Tibial nerve (tissue), 4 donors: ENCODE results near the gene MRO.

ENCODE experiments used
- EP300 ChIP-seq, 2 donors: sonication (generic); formaldehyde crosslinking; IDR thresholded peaks; one replicate each; pipeline ENCODE4 v1.6.1; 2017; ENCODE audit warnings: antibody characterized with exemption in 2 of 2, mild to moderate bottlenecking in 1 of 2
- POLR2A ChIP-seq, 2 donors: fragments of 450-650 bp; IDR thresholded peaks; one replicate each; pipeline ENCODE4 v1.6.1; 2017; ENCODE audit warnings: antibody characterized with exemption in 2 of 2, mild to moderate bottlenecking in 2 of 2, moderate library complexity in 2 of 2
- TF ChIP-seq, protein P1 (sequence below), 5 experiments: fragments of 200-600 bp in 3 of 5; fragments of 450-650 bp in 2 of 5; sonication (generic) in 3 of 5; IDR thresholded peaks; one replicate each; pipeline ENCODE4 v1.5.1; 2016 to 2019; ENCODE audit warnings: antibody characterized with exemption in 5 of 5, mild to moderate bottlenecking in 3 of 5, moderate library complexity in 2 of 5

DNA sequence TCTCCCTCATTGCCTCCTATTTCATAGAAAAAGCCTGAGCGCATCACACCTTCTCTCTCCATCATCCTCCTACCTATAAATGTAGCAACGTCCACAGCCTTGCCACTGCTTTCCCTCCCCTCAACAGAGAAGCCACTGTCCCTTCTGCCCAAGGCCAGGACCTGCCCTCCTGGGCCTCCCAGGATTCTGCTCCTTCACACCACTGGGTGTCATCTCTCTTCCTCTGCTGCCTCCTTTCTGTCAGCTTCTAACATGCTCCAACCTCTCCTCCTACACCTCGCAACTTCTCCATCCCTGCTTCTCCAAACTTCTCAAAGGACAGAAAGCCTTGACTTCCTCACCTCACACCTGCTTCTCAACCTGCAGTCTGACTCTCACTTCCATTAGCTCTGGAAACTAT lies 37.9 kb upstream of the MRO start:
- TF ChIP-seq EP300 (IDR thresholded peaks at IDR 0.05) (no peak), POLR2A (IDR thresholded peaks at IDR 0.05) (no peak)
- TF ChIP-seq, protein P1, sequence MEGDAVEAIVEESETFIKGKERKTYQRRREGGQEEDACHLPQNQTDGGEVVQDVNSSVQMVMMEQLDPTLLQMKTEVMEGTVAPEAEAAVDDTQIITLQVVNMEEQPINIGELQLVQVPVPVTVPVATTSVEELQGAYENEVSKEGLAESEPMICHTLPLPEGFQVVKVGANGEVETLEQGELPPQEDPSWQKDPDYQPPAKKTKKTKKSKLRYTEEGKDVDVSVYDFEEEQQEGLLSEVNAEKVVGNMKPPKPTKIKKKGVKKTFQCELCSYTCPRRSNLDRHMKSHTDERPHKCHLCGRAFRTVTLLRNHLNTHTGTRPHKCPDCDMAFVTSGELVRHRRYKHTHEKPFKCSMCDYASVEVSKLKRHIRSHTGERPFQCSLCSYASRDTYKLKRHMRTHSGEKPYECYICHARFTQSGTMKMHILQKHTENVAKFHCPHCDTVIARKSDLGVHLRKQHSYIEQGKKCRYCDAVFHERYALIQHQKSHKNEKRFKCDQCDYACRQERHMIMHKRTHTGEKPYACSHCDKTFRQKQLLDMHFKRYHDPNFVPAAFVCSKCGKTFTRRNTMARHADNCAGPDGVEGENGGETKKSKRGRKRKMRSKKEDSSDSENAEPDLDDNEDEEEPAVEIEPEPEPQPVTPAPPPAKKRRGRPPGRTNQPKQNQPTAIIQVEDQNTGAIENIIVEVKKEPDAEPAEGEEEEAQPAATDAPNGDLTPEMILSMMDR (IDR thresholded peaks at IDR 0.05), result no peak
